HCT116 (cell line): ENCODE data around the gene BRPF3.

Source experiments
- CEBPB ChIP-seq: IDR thresholded peaks from 2 replicates; pipeline ENCODE4 v1.6.1; 2012; ENCODE audit warnings: low read depth
- CTCF ChIP-seq, 3 experiments: fragments of 200-600 bp in 1 of 3; sonication (generic) in 1 of 3; IDR thresholded peaks in 2 of 3; conservative IDR thresholded peaks in 1 of 3; 2 replicates each; pipeline ENCODE4 v1.5.1; 2012 to 2017; ENCODE audit warnings: low read depth in 2 of 3, low read length in 2 of 3, antibody characterized with exemption in 1 of 3, borderline replicate concordance in 1 of 3, control low read depth in 1 of 3, mild to moderate bottlenecking in 1 of 3, mixed read lengths in 1 of 3, mixed run types in 1 of 3, moderate library complexity in 1 of 3; ENCODE audit not compliant: insufficient read depth in 1 of 3
- EZH2 ChIP-seq: fragments of 200-600 bp; sonication (generic); IDR thresholded peaks from 2 replicates; pipeline ENCODE4 v1.6.1; 2017; ENCODE audit warnings: antibody characterized with exemption, mixed run types
- JUND ChIP-seq: IDR thresholded peaks from 2 replicates; pipeline ENCODE4 v1.6.1; 2012
- MAX ChIP-seq: IDR thresholded peaks from 2 replicates; pipeline ENCODE4 v1.6.1; 2012
- POLR2A ChIP-seq: IDR thresholded peaks from 2 replicates; pipeline ENCODE4 v1.7.0; 2011; ENCODE audit warnings: borderline replicate concordance; ENCODE audit not compliant: insufficient read depth, insufficient read length; ENCODE audit errors: extremely low read depth
- POLR2AphosphoS5 ChIP-seq: IDR thresholded peaks from 2 replicates; pipeline ENCODE4 v1.6.1; 2011; ENCODE audit warnings: mild to moderate bottlenecking, low read depth, low read length, moderate library complexity
- SP1 ChIP-seq: IDR thresholded peaks from 2 replicates; pipeline ENCODE4 v1.6.1; 2012; ENCODE audit warnings: low read depth
- YY1 ChIP-seq: IDR thresholded peaks from 2 replicates; pipeline ENCODE4 v1.6.1; 2011; ENCODE audit warnings: low read length, low read depth, moderate library complexity, mild to moderate bottlenecking; ENCODE audit not compliant: insufficient replicate concordance; ENCODE audit errors: extremely low read depth

GRCh38 chr6:36219081-36219480, 22.5 kb downstream of the BRPF3 start:
- TF ChIP-seq CTCF (IDR thresholded peaks at IDR 0.05 in 2 of 3, conservative IDR thresholded peaks at IDR 0.05 in 1 of 3; ENCODE audit: borderline replicate concordance in 1 of 3, insufficient read depth in 1 of 3, low read depth in 2 of 3, low read length in 2 of 3) (no peak), POLR2A (no peak), YY1 (no peak), POLR2AphosphoS5 (no peak), JUND (no peak), EZH2 (no peak), SP1 (no peak), MAX (no peak), CEBPB (no peak)
